Measurements from ENCODE around the gene BLCAP.
A peak's percentile ranks its signal among the peaks of the same experiment; 100 is the strongest.

BLCAP gene

DNA sequence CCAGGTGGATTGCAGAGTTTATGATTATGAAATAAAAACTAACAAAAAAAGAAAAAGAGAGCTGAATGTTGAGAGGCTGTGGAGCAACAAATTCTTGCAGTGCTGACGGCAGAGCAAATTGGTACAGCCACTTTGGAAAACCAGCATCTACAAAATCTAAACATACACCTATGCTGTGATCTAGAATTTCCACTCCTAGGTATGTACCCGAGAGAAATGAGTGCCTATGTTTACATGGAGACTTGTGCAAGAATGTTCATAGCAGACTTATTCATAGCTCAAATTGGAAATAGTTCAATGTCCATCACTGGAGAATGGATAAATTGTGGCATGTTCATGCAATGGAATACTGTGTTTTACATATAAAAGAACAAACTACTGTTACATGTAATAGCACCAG lies 3.0 kb upstream of the BLCAP start:
- ATAC-seq (ENCODE audit: low read depth) (no peak), DNase-seq (ENCODE audit: low spot score in 2 of 2) (no peak)
- no peaks in the 10 kb centered on the region for H3K36me3 Mint-ChIP-seq
- no peaks in the 10 kb centered on the region for H3K9me3 Mint-ChIP-seq
- peaks cover 20% of the 10 kb centered on the region for H3K4me1 Mint-ChIP-seq
- H3K4me3 Mint-ChIP-seq = no peak overlapping the region
- no peaks in the 10 kb centered on the region for H3K27me3 Mint-ChIP-seq
- H3K27ac Mint-ChIP-seq = no peak overlapping the region

DNA sequence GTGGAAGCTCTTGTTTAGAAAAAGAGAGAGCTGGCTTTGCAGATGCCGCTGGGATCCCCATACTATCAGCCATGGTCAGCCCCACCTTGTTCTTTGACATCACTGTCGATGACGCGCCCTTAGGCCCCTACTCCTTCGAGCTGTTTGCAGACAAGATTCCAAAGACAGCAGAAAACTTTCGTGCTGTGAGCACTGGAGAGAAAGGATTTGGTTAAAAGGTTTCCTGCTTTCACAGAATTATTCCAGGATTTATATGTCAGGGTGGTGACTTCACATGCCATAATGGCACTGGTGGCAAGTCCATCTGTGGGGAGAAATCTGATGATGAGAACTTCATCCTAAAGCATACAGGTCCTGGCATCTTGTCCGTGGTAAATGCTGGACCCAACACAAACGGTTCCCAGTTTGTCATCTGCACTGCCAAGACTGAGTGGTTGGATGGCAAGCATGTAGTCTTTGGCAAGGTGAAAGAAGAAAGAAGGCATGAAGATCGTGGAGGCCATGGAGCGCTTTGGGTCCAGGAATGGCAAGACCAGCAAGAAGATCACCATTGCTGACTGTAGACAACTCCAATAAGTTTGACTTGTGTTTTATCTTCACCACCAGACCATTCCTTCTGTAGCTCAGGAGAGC lies 2.4 kb upstream of the BLCAP start:
- DNase-seq (ENCODE audit: low spot score in 2 of 2) = no peak
- Mint-ChIP-seq H3K27me3 (no peaks in the 10 kb centered on the region), H3K4me3 (no peak overlapping the region), H3K4me1 (peaks cover 25% of the 10 kb centered on the region), H3K9me3 (no peaks in the 10 kb centered on the region), H3K27ac (no peak overlapping the region), H3K36me3 (no peaks in the 10 kb centered on the region)
- no peak for ATAC-seq (ENCODE audit: low read depth)

DNA sequence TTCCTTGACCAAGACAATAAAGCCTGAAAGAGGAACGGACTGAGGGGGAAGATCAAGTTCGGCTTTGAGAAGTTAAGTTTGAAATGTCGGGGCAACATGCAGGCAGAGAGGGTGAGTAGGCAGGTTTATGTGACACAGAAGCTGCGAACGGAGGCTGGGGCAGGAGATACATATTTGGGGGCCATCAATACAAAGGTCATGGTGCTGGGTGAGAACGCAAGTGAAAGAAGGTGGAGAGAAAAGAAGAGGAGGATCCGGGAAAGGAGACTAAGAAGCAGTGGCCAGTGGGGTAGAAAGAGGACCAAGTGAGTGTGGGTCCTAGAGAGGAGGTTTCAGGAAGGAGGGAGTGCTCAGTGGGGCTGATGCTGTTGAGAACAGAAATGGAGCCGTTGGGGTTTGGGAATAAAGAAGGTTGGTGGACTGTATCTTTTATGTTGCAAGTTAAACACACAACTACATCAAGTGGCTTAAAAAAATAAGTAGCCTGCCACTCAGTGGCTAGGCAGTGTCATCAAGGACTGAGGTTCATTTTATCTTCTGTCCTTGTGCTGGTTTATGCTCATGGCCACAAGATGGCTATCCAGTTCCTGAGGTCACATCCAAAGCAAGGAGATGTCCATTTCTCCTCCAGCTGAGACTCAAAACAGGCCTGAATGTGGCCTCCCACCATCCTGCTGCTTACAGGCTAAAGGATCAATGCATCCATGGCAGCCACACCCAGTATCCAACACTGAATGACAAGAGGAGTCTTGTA lies 1.7 kb upstream of the BLCAP start:
- Mint-ChIP-seq H3K4me3 (no peak overlapping the region), H3K9me3 (no peaks in the 10 kb centered on the region), H3K27me3 (no peaks in the 10 kb centered on the region), H3K4me1 (peaks cover 28% of the 10 kb centered on the region), H3K27ac (no peak overlapping the region), H3K36me3 (no peaks in the 10 kb centered on the region)
- DNase-seq (ENCODE audit: low spot score in 2 of 2) (no peak), ATAC-seq (ENCODE audit: low read depth) (no peak)

DNA sequence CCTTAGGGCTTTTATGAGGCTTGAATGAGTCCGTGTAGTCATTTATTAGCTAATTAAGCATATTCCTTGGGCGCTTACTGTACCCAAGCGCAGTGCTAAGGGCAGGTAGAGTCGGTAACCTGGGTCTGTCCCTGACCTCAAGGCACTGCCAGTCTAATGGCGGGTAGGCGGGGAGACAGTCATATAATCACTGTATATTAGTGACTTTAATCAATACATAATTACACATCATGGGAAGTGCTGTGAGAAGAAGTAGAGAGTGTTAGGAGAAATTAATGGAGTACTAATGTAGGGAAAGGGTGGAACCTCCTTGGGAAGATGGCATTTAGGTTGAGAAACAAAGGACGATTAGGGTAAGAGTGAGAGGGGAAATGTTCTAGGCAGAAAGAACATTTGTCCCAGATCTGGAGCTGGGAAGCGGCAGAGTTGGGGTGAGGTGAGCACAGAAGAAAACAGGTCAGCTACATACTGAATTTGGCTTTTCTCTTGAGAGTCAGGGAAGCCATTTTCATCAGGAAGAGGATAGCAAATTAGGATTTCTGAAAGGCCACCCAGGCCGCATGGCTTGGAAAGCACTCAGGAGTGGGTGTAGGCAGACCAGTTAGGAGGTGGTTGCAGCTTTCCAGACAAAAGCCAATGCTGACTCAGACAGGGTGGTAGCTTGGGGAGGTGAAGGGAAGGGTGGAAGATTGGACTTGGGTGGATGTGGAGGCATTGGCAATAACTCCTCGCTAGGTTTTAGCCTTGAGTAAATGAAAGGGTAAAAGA lies 954 bp upstream of the BLCAP start:
- no peak for ATAC-seq (ENCODE audit: low read depth)
- H3K4me1 Mint-ChIP-seq = peaks cover 32% of the 10 kb centered on the region
- H3K36me3 Mint-ChIP-seq = peaks cover 2% of the 10 kb centered on the region
- peak overlapping the region; percentile 89 for H3K4me3 Mint-ChIP-seq
- H3K27ac Mint-ChIP-seq = peak overlapping the region; percentile 100
- no peak for DNase-seq (ENCODE audit: low spot score in 2 of 2)
- no peaks in the 10 kb centered on the region for H3K27me3 Mint-ChIP-seq
- H3K9me3 Mint-ChIP-seq = no peaks in the 10 kb centered on the region

DNA sequence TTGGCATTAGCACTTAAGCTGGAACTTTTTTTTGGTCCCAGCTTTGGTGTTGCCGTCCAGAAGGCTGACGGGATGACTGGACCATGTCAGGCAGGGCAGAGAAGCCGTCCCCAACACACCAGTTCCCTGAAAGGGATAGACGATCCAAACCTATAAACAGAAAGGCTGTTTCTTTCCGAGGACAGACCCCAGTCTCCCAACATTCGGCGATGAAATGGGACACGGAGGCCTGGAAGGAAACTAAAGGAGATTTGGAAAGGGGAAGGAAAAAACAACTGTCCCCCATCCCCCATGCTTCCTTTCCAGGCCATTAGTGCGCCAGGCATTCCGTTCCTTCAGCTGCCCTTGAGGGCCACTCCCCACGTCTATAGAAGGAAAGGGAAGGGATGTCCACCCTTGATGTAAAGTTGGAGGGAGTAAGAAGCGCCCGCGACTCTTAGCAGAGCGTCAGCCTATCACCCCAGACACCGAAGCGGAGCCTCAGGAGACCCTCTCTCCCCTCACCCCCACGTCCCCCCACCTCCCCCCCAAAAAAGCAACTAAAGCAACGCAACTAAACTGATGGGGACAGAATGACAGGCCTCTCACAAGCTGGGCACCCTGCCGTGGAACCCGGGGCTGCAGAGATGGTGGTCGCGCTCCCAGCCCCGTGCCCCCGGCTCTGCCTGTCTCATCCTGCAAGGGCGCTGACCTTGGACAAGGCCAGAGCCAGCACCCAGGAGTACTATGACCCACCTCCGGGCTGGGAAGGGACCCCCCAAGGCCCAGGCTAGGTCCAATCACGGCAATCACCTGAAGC lies 638 bp downstream of the BLCAP start:
- DNase-seq (ENCODE audit: low spot score in 2 of 2) (no peak), ATAC-seq (ENCODE audit: low read depth) (no peak)
- peaks cover 37% of the 10 kb centered on the region for H3K4me1 Mint-ChIP-seq
- no peaks in the 10 kb centered on the region for H3K9me3 Mint-ChIP-seq
- peak overlapping the region; percentile 100 for H3K27ac Mint-ChIP-seq
- H3K36me3 Mint-ChIP-seq = peaks cover 7% of the 10 kb centered on the region
- H3K27me3 Mint-ChIP-seq = no peaks in the 10 kb centered on the region
- peak overlapping the region; percentile 89 for H3K4me3 Mint-ChIP-seq

DNA sequence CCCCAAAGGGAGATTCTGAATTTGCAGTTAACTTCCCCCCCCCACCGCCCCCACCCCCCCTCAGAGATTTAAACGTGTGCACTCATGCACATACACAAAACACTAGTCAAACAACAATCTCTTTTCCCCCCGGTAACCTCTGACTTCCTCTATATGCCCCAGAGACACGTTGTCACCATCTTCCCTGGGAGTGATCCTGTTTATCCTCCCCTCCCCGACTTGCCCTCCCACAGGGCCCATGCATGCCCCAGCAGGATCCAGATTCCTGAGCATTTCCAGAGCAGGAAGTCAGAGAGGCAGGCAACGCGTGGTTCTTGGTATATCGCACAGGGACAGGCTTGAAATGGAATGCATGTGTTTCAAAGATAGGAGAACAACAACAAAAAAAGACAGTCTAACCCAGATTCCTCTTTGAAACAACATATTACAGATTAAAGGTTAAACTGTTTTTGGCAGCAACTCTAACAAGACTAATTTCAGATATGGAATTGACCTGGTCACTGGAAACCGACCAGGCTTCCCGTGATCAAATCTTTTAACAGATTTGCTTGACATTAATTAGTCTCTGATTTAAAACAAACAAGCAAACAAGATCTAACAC lies 1.3 kb downstream of the BLCAP start:
- no peaks in the 10 kb centered on the region for H3K9me3 Mint-ChIP-seq
- peak overlapping the region; percentile 89 for H3K4me3 Mint-ChIP-seq
- DNase-seq (ENCODE audit: low spot score in 2 of 2) = peak in 1 of 2 donors; percentile 40
- H3K27ac Mint-ChIP-seq = peak overlapping the region; percentile 100
- H3K27me3 Mint-ChIP-seq = no peaks in the 10 kb centered on the region
- peaks cover 7% of the 10 kb centered on the region for H3K36me3 Mint-ChIP-seq
- peaks cover 39% of the 10 kb centered on the region for H3K4me1 Mint-ChIP-seq
- peak; percentile 58 for ATAC-seq (ENCODE audit: low read depth)

DNA sequence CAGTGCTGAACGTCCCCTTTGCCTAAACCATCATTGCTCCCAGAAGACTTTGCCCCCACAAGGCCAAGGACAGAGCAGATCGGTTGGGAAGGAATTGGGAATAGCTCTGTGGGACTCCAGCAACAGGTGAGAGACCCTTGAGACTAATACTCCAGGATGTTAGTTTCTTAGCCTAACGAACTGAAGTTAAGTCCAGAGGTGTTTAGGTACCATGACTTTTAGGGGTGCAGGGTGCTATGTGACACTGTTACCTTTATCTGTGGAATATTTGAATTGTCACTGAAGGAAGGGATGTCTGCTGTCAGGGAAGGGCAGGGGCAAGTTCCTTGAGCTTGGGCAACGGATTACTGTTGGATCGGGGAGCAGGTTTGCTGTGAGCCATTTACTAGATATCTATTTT lies 1.9 kb downstream of the BLCAP start:
- Mint-ChIP-seq H3K27me3 (no peaks in the 10 kb centered on the region), H3K4me1 (peaks cover 39% of the 10 kb centered on the region), H3K36me3 (peaks cover 7% of the 10 kb centered on the region), H3K9me3 (no peaks in the 10 kb centered on the region), H3K4me3 (peak overlapping the region; percentile 89), H3K27ac (peak overlapping the region; percentile 100)
- DNase-seq (ENCODE audit: low spot score in 2 of 2) (no peak), ATAC-seq (ENCODE audit: low read depth) (no peak)

DNA sequence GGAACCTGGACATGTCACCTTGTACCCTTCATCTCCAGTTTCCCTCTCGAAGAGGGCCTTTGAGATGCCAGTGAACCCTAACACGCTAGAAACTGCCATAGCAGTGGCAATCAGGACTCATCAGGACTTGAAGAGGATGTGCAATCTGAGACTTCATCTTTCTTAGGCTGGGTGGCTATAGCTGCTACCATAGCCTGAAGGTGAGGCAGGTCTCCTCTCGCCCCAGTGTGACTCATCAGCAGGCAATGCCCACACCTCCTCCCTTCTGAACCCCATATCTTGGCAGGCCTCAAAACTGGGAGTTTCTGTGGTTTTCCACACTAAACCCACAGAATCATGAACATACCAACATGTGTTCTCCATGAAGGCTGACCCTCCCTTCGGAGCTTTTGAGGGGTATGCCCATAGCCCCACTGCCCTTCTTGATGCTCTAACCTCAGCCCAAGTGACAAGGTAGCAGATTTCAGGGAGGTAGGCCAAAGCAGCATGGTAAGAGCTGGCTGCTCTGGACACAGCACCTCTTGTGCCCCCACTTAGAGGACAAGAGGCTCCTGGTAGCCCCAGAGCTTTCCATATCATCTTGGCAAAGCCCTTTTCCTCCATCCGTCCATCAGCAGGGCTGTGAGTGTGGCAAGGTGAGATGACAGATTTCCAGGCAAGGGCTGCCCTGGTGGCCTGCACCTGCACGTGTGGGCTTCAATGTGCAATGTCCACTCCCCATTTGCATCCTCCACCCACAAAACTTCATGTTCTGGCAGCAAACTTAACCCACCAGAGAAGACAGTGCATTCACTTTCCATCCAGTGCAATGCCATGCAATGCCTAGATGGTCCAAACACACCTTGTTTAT lies 2.6 kb downstream of the BLCAP start:
- H3K4me3 Mint-ChIP-seq = peak overlapping the region; percentile 89
- peak overlapping the region; percentile 100 for H3K27ac Mint-ChIP-seq

DNA sequence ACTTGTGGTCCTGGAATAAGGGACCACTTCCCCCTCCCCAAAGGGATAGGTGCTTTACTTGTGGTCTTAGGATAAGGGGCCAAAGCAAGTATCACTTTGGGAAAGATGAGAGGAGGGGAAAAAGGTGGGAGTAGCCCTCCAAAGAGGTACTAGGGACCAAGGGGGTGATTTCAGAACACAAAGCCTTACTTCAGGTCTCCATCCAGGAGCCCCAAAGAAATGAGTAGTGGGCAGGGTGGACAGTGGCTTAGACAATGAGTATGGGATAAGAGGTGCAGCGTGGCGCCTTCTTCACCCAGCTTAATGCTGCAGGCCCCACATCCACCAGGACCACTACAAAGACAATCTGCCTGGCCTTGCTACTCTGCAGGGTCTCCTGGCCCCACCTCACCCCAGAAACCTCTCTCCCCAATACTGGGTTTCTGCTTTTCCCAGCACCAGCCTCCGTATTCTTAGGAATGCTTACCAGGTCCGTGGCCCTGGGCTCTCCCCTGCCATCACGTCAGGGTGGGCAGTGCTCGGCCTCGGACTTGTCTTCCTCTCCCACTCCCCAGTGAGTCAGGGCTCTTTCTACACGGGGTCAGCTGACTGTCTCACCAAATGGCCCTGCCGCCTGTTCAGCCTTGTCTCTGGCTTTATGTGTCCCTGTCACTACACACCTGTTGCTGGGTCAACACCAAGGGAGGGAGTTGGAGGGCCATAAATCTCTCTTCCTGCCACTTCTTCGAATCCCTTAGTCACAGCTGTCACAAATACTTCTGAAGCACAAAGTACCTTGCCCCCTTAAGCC lies 3.6 kb downstream of the BLCAP start:
- DNase-seq (ENCODE audit: low spot score in 2 of 2) (no peak), ATAC-seq (ENCODE audit: low read depth) (no peak)
- no peaks in the 10 kb centered on the region for H3K27me3 Mint-ChIP-seq

More for the DNA sequence above, 2.6 kb downstream of the BLCAP start:
- DNase-seq (ENCODE audit: low spot score in 2 of 2) (no peak), ATAC-seq (ENCODE audit: low read depth) (no peak)
- Mint-ChIP-seq H3K27me3 (no peaks in the 10 kb centered on the region), H3K9me3 (no peaks in the 10 kb centered on the region), H3K36me3 (peaks cover 10% of the 10 kb centered on the region), H3K4me1 (peaks cover 42% of the 10 kb centered on the region)

DNA sequence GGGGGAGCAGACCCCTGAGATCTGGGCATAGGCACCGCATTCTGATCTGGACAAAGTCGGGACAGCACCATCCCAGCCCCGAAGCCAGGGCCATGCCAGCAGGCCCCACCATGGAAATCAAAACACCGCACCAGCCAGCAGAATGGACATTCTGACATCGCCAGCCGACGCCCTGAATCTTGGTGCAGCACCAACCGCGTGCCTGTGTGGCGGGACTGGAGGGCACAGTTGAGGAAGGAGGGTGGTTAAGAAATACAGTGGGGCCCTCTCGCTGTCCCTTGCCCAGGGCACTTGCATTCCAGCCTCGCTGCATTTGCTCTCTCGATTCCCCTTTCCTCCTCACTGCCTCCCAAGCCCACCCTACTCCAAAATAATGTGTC lies 4.7 kb downstream of the BLCAP start:
- Mint-ChIP-seq H3K27me3 (no peaks in the 10 kb centered on the region), H3K27ac (no peak overlapping the region), H3K36me3 (peaks cover 18% of the 10 kb centered on the region), H3K9me3 (no peaks in the 10 kb centered on the region), H3K4me1 (peaks cover 39% of the 10 kb centered on the region), H3K4me3 (no peak overlapping the region)
- ATAC-seq (ENCODE audit: low read depth) (no peak), DNase-seq (ENCODE audit: low spot score in 2 of 2) (no peak)

More for the DNA sequence above, 3.6 kb downstream of the BLCAP start:
- Mint-ChIP-seq H3K27ac (peak overlapping the region; percentile 15), H3K4me1 (peaks cover 41% of the 10 kb centered on the region), H3K4me3 (no peak overlapping the region), H3K36me3 (peaks cover 11% of the 10 kb centered on the region), H3K9me3 (no peaks in the 10 kb centered on the region)

DNA sequence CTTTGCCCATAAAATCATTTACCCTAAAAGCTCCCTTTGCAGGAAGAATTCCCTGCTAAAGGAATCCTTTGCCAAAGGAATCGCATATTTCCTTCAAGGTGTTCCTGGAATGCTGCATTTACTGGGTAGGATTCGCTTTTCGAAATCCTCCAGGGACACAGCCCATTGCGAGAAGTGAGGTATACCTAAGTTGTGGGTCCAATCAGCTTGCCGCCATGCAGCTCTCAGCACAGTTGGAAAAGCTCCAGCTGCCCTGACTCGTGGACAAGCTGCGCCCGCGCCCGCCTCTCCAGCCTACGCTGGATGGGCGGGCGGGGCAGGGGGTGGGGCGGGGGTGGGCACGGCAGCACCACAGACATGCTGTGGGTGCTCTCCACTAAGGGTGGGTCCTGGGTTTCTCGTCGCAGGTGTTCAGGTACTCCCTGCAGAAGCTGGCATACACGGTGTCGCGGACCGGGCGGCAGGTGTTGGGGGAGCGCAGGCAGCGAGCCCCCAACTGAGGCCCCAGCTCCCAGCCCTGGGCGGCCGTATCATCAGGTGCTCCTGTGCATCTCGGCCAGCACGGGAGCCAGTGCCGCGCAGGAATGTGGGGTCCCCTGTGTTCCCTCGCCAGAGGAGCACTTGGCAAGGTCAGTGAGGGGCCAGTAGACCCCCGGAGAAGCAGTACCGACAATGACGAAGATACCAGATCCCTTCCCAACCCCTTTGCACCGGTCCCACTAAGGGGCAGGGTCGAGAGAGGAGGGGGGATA lies 5.2 kb downstream of the BLCAP start:
- no peak overlapping the region for H3K27ac Mint-ChIP-seq
- H3K9me3 Mint-ChIP-seq = no peaks in the 10 kb centered on the region
- no peak for DNase-seq (ENCODE audit: low spot score in 2 of 2)
- H3K36me3 Mint-ChIP-seq = peaks cover 23% of the 10 kb centered on the region
- H3K4me3 Mint-ChIP-seq = no peak overlapping the region
- no peak for ATAC-seq (ENCODE audit: low read depth)
- H3K27me3 Mint-ChIP-seq = no peaks in the 10 kb centered on the region
- H3K4me1 Mint-ChIP-seq = peaks cover 43% of the 10 kb centered on the region

Data from memory B cell (primary cell).